Measurements from ENCODE around the gene NOTCH4.
A peak's percentile ranks its signal among the peaks of the same experiment; 100 is the strongest.

Gene NOTCH4

DNA sequence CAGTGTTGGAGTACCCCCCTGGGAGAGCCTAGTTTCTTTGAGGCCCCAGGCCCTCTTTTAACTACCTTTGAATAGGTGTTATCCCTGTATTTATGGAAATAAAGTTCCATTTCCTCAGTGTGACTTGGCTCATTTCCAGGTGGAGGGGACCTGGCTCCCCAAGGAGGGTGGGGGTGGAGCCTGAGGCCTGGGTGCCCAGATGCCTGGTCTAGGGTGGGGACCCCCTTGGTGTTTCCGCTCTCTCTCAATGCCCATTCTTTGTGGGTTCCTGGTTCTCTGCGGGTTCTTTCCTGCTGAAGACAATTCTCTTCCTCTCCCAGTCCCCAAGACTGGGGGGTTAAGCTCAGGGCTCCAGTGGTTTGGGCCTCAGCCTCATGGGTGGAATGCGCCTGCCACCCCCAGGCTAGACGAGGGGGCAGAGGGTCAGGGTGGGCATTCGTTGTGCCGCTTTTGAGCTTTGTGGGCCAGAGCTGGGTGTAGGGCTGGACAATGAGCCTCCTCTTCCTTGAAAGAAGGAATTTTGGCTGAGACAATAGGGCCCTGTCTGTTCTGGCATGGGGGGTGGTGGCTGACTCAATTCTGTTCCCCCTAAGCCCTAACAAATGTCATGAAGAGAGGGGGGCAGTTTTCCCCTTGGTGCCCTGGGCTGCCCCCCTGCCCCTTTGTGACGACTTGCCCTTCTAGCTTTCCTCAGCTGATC, 60.2 kb downstream of the NOTCH4 start:
- DNase-seq (ENCODE audit: low read depth), result no peak

DNA sequence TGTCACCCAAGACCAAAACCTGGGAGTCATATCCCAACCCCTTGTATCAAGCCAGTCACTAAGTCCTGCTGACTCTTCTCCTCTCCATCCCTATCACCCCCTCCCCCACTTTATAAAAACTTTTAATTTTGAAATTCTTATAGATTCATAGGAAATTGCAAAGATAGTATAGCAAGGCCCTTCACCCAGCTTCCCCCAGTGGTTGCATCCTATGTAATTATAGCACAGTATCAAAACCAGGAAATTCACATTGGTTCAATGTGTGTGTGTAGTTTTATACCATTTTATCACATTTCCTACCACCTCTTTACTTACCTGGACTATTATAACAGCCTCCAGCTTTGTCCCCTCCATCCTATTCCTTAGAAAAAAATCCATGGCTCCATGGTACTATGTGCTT, 65.8 kb downstream of the NOTCH4 start:
- no peak for DNase-seq (ENCODE audit: low read depth)

DNA sequence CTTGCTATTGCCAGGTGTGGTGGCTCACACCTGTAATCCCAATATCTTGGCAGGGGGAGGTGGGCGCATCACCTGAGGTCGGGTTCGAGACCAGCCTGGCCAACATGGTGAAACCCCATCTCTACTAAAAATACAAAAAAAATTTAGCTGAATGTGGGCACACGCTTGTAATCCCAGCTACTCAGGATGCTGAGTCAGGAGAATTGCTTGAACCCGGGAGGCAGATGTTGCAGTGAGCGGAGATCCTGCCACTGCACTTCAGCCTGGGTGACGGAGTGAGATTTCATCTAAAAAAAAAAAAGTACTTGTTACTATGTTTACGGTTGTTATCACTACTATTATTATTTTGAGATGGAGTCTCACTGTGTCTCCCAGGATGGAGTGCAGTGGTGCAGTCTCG, 67.0 kb downstream of the NOTCH4 start:
- no peak for DNase-seq (ENCODE audit: low read depth)

DNA sequence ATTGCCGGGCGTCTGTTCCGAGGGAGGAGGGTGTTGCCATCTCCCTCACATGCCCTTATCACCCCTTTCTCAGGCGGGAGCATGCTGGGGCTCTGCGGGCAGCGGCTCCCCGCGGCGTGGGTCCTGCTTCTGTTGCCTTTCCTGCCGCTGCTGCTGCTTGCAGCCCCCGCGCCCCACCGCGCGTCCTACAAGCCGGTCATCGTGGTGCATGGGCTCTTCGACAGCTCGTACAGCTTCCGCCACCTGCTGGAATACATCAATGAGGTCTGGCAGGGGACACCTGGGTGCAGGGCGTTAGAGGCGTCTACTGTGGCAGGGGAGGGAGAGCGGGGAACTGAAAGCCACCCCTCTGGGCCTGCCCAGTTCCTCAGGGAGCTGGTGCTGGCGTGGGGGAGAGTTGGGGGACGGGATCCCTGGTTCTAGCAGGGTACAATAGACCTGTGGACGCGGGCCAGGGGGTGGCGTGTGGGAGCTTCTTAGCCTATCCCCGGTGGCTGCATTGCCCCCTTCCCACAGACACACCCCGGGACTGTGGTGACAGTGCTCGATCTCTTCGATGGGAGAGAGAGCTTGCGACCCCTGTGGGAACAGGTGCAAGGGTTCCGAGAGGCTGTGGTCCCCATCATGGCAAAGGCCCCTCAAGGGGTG, 69.2 kb downstream of the NOTCH4 start:
- DNase-seq (ENCODE audit: low read depth), result peak; percentile 13

DNA sequence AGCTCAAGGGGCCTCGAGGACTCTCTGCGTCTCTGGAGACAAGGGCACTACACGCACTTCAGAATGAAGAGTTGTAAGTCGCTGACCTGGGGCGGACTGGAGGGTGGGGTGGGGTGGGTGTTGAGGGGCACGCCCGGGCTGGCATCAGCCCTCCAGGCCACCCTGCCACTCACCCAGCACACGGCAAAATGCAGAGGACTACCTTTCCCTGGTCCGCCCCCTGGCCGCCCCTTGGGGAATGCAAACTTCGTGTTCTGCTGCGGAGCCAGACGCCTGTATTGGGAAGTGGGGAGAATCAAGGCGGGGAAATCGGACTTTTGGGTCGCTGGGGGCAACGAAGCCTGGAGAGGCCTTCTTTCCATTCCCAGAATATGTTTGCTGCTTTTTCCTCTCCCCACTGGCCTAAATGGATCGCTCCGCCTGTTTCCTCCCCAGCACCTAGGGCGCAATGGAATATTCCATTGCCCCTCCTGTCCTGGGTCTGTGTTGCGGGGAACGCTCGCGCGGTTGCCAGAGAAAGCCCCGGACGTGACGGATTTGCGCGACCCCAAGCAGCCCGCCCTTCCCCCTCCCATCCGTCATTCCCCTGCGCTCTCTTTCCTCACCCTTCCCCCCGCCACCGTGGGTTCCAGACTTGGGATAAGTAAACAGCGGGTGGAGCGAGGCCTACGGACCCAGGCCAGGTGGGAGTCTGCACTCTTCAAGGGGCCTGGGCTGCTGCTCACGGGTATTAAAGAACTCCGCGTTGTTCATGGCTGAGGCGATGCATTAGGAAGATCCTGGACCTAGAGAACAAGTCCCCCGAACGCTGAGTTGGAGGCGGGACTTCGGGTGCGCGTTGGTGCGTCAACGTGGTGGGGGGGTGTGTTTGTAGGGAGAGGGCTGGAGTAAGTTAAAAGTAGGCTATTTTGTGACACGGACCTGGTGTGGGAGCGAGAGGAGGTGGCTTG, 70.0 kb downstream of the NOTCH4 start, which contains the start of gene PPT2:
PPT2 (plus strand) TSS at position 578 of the 950 bp plus-strand sequence. CDS start 454 bp downstream, outside the sequence.
- DNase-seq (ENCODE audit: low read depth), result peak; percentile 62

DNA sequence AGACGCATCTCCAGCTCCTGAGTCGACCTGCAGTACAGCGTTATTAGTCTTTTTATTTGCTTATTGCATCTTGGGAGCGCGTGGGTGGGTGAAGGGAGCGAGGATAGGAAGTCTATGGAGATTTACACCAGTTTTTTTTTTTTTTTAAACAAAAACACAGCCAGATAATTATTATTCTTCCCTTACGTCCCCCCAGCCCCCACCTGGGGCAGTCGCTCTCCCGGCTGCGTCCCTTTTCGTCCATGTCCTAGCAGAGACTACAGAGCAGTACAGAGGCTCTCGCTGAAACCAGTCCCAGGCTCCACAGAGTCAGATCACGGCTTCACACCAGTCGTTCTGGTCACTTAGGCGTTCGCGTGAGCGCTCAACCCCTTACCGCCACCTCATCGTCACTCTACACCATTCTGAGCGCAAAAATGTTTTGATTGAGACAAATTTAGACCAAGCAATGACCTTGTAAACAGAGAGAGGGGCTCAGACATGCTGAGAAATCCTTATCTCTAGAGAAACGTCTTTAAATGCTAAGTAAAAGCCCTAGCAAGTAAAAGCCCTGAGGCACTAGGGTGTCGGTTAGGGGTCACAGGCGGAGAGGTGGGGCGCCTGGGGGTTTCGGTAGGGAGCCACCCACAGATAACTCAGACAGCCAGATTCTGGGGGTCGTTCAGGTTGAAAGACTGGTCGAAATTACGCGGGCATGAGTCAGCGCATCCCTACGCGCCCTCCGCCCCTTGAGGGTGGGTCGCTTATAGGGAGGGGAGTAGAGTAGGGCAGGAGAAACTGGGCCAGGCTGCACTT, 70.9 kb downstream of the NOTCH4 start:
- DNase-seq (ENCODE audit: low read depth), result no peak

DNA sequence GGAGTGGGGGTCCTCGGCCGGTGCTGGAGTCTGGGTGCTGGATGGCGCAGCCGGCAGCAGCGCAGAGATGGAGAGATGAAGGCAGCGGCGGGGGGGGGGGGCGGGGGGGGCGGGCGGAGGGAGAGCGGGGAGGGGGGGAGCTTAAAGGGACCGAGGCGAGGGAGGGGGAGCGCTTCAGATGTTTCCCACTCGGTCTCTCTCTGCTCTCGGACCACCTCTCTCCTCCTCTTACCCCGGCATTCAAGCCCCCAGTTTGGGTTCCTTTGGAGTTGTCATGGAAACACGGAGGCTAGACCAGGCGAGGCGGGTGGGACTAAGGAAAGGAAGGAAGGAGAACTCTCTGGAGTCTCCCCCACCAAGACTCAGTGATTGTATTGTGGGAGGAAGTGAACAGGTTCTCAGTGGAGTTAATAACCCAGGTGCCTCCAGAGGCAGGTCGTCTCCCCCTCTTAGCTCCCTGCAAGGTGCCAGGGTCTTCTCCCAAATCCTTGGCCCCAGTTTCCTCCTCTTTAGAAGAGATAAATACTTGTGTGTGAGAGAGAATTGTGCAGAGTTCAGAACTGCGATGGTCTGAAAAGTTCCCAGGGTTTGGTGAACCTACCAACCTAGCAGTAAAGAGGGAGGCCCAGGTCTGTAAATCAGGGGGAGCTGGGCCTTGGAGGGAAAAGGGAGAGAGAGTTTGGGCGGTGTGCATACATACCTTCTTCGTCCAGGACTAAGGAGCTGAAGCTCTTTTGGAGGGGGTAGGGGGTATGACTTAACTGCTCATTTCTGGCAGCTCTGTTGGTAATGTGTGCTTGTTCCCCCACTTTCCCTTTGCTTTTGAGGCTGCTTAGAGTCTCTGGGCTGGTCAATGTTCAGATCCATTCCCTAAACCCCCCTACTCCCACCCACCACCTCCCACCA, 71.8 kb downstream of the NOTCH4 start, which contains the start of gene PRRT1:
PRRT1 (minus strand) TSS at position 77 of the 906 bp plus-strand sequence. CDS start 112 bp downstream, outside the sequence.
- DNase-seq (ENCODE audit: low read depth), result no peak

DNA sequence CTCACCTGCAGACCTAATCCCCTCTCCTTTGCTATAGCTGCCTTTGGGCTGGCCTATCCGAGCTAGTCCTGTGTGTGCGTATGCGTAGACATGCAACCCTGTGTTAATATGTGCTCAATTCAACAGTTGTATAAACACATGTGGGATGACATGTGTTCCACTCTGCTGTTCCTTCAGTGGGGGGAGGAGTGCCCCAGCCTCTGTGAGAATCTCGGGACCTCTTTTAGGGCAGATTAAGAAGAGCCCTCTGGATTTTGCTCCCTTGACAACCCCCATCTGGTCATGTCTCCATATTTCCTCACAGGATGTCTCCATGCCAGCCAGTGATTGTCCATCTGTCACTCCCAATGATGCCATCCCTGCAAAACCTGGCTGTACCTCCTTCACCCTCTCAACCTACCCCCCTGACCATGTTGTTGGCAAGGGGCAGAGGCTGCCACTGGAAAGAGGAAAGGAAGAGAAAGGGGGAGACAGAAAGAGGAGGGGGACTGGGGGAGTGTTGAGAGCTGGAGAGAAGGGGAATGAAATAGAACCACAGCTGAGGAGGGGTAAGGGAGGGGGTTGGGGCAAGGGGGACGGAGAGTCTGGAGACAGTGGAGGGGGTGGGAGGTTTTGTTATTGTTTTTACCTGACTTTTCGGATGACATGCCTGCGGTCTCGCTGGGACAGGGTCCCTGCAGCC, 72.5 kb downstream of the NOTCH4 start:
- DNase-seq (ENCODE audit: low read depth), result no peak

DNA sequence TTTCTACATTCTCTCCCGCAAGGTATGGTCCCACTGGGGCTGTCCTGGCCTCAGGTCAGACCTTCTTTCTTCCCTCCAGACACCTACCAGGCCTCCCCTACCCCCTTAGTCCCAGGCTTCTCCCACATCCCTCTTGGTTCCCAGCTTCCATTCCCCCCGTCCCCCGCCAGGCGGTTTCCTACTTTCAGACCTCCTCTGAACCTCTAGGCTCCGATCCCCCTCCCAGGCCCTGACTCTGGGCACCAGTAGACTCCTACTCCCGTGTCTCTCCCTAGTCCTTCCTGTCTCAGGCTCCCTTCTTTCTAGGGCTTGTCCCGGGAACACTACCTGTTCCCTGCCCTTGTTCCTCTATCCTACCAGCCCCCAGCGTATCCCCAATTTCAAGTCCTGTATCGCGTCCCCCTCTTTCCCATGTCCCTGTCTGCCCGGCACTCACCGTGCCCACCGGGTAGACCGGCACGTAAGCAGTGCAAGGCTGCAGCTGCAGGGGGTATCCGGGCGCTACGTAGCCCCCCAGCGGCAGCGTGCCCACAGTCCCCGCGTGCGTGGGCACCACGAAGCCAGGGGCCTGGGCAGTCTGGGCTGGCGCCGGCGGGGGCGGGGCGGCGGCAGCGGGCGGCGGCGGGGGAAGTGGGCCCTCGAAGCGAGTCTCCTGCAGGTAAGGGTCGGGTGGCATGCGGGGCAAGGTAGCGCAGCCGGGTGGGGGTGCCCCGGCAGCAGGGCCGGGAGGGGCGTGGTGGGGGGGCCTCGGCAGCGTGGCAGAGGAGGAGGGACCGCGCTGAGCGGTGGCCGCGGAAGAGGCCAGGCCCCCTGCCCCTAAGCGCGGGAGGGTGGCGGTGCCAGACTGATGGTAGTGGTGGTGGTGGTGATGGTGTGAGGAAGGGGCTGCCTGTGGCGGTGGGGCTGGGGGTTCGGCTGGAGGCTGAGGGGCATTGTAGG, 73.7 kb downstream of the NOTCH4 start:
- no peak for DNase-seq (ENCODE audit: low read depth)

DNA sequence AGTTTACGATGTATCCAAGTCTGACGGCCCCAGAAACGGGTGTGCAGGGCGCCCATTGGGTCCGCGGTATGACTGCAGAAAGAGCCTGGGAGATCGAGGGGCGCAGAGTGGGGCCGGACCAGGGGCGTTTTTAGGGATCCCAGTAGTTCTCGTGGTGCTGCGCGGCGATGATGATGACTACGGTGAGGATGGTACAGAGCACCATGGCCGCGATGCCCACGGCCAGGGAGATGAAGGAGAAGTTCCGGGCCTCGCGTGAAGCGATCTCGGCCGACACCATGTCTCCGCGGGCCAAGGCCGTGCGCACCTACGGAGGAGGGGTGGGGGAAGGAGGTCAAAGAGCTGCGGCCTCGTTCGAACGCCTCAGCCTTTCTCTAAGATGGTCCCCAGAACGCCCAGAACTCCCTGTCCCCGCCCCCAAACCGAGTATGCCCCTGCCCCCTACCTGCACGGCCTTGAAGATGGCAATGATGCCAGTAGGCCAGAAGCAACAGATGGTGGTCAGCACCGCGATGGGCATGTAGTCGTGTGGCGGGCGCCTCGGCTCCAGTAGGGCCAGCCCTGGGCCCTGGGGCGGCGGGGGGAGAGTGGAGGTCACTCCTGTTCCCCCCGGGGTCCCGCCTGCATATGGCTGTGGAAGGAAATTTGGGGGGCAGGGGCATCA, 74.6 kb downstream of the NOTCH4 start:
- no peak for DNase-seq (ENCODE audit: low read depth)

DNA sequence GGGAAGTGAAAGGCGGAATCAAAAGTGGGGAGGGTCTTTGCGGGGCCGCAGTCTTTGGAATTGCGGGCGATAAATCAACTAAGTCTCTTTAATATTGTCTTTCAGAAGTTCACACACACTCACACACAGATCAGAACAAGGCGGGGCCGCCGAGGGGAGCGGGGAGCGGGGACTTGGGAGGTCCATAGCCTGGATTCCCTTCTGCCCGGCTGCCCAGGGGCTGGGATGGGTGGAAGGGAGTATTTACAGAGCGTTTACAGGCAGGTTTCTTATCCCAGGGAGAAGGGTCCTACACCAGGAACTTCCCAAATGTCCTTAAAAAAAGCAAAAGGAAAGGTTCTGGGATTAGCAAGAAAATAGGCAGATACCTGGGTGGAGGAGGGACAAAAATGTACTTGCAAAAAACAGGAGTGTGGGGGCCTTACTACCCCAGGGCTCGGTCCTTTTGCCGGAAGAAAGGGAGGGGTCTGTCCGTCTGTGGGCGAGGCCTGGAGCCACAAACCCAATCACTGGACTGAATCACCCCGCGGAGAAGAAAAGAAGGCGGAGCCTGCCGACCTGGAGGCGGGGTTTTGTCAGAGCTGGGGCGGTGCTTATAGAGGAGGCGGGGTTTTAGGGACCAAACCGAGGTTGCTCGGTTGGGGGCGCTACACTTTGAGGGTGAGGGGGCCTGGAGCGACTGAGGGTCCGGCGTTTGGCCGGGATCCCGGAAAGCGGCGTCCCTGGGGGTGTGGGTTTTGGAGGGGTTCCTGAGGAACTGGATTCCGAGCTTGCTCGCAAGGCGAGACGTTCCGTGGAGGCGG, 75.4 kb downstream of the NOTCH4 start:
- peak; percentile 32 for DNase-seq (ENCODE audit: low read depth)

DNA sequence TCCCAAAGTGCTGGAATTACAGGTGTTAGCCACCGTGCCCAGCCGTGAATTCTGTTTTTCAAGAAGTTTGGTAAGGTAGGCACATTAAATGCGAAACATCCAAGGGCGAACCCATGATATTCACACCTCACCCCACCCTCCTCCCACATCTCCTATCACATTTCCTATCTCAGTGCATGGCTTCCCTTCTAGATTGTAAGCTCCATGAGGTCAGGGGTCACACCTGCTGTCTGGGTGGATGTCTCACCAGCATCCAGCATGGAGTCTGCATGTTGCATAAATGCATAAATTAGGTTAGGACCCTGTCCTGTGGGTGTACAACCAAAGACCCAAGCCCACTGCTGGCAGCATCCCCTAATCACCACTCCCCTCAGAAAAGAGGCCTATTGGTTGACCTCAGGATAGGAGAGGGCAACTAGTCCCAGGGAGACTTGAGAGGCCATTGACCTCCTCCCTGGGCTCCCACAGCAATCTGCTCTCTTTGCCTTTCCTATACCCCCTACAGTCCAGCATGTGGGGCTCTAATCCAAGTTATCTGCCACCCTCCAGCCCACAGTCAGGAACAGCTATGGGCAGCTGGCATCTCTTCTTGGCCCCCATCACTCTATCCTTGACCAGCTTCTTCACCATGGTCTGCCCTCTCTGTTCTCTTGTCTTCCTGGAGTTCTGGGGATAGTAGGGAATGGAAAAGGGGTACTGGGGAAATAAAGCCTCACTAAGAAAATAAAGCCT, 76.3 kb downstream of the NOTCH4 start:
- DNase-seq (ENCODE audit: low read depth), result no peak

DNA sequence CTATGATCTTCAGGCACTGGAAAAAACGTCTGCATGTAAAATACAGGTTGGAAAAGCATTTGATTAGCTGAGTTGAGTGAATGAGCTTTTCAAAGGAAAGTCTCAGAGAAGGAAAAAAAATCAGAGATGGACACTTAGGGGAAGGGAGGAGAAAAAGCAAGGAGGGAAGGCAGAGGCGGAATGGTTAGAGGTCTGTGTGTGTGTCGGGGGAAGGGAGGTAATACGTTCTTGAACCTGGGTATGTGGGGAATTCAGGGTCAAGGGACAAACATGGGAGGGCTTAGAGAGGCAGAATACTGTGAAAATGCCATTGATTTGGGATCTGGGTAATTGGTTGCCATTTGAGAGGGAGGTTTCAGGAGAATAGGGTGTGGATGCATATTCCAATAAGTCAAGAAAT, 77.2 kb downstream of the NOTCH4 start:
- DNase-seq (ENCODE audit: low read depth), result no peak

DNA sequence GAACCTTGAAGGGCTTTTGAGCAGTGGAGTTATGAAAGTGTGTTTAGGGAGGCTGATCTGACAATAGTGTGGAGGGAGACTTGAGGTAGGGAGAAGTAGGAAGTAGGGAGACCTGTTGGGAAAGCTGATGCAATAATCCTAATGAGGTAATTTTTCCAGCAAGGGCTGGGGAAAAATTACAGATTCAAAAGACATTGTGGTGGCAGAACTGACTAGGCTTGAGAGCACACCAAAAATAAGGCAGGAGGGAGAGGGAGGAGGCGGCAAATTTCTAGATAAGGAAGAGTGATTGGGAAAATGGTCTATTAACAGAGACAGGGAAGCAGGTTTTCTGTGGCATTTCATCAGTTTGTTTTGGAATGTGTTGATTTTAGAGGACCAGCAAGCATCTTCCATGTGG, 77.6 kb downstream of the NOTCH4 start:
- no peak for DNase-seq (ENCODE audit: low read depth)
